Measurements from ENCODE around the gene BCAS4.

The BCAS4 gene

DNA sequence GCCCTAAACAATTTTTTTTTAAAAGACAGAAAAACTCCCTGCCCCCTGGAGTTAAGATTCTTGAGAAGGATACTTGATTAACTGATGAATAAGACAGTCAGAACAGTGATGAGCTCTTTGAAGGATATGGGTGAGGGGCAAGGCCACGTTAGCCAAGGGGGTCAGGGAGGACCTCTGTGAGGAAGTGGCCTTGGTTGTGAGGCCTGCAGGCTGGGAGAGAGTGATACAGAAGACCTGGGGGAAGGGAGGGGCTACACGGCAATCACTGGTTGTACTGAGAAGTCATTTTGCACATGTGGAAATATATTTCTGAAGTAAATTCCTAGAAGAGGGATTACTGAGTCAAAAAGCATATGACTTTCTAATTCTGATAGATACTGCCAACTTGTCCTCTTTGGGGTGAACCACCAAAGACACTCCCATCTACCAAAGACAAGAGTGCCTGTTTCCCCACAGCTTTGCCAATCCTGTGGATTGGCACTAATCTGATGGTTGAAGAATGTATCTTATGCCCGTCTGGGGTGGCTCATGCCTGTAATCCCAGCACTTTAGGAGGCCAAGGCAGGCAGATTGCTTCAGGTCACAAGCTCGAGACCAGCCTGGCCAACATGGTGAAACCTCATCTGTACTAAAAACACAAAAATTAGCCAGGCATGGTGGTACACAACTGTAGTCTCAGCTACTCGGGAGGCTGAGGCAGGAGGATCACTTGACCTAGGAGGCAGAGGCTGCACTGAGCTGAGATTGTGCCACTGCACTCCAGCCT is 22.3 kb upstream of the BCAS4 start:
- TF ChIP-seq CEBPB (IDR thresholded peaks at IDR 0.05) (no peak), ZBTB7A (IDR thresholded peaks at IDR 0.05; ENCODE audit: low read depth) (no peak), TAF1 (IDR thresholded peaks at IDR 0.05; ENCODE audit: low read depth) (no peak), TEAD4 (IDR thresholded peaks at IDR 0.05) (no peak), RAD21 (IDR thresholded peaks at IDR 0.05; ENCODE audit: low read depth) (no peak), FOXM1 (IDR thresholded peaks at IDR 0.05; ENCODE audit: borderline replicate concordance, low read depth) (no peak), TCF12 (IDR thresholded peaks at IDR 0.05; ENCODE audit: low read depth) (no peak), CREB1 (IDR thresholded peaks at IDR 0.05; ENCODE audit: low read depth) (no peak), REST (IDR thresholded peaks at IDR 0.05; ENCODE audit: low read depth) (no peak), USF1 (IDR thresholded peaks at IDR 0.05) (no peak), EGR1 (IDR thresholded peaks at IDR 0.05) (no peak), NFIC (IDR thresholded peaks at IDR 0.05) (no peak)
- TF ChIP-seq, protein P1, sequence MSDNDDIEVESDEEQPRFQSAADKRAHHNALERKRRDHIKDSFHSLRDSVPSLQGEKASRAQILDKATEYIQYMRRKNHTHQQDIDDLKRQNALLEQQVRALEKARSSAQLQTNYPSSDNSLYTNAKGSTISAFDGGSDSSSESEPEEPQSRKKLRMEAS (IDR thresholded peaks at IDR 0.05), result no peak

- TF ChIP-seq FOXM1 (IDR thresholded peaks at IDR 0.05; ENCODE audit: borderline replicate concordance, low read depth) (no peak), TEAD4 (IDR thresholded peaks at IDR 0.05) (no peak), USF1 (IDR thresholded peaks at IDR 0.05) (no peak)
- TF ChIP-seq, protein P1 (IDR thresholded peaks at IDR 0.05), result no peak
Measured at GRCh38 chr20:50774515-50774914, 20.3 kb upstream of the BCAS4 start.

- no peak for TF ChIP-seq CREB1 (IDR thresholded peaks at IDR 0.05; ENCODE audit: low read depth)
- TF ChIP-seq ZBTB7A (IDR thresholded peaks at IDR 0.05; ENCODE audit: low read depth), result no peak
- TF ChIP-seq REST (IDR thresholded peaks at IDR 0.05; ENCODE audit: low read depth), result no peak
- no peak for TF ChIP-seq TCF12 (IDR thresholded peaks at IDR 0.05; ENCODE audit: low read depth)
- no peak for TF ChIP-seq TEAD4 (IDR thresholded peaks at IDR 0.05)
- TF ChIP-seq, protein P1 (IDR thresholded peaks at IDR 0.05), result no peak
- TF ChIP-seq EGR1 (IDR thresholded peaks at IDR 0.05), result no peak
- TF ChIP-seq CEBPB (IDR thresholded peaks at IDR 0.05), result no peak
- no peak for TF ChIP-seq FOXM1 (IDR thresholded peaks at IDR 0.05; ENCODE audit: borderline replicate concordance, low read depth)
- TF ChIP-seq USF1 (IDR thresholded peaks at IDR 0.05), result no peak
- no peak for TF ChIP-seq TAF1 (IDR thresholded peaks at IDR 0.05; ENCODE audit: low read depth)
- TF ChIP-seq RAD21 (IDR thresholded peaks at IDR 0.05; ENCODE audit: low read depth), result no peak
- TF ChIP-seq YY1 (IDR thresholded peaks at IDR 0.05; ENCODE audit: low read depth), result no peak
- no peak for TF ChIP-seq NFIC (IDR thresholded peaks at IDR 0.05)
Measured at GRCh38 chr20:50776122-50776817, 18.6 kb upstream of the BCAS4 start.

GRCh38 chr20:50777373-50777772 is 17.5 kb upstream of the BCAS4 start:
- no peak for TF ChIP-seq EGR1 (IDR thresholded peaks at IDR 0.05)

DNA sequence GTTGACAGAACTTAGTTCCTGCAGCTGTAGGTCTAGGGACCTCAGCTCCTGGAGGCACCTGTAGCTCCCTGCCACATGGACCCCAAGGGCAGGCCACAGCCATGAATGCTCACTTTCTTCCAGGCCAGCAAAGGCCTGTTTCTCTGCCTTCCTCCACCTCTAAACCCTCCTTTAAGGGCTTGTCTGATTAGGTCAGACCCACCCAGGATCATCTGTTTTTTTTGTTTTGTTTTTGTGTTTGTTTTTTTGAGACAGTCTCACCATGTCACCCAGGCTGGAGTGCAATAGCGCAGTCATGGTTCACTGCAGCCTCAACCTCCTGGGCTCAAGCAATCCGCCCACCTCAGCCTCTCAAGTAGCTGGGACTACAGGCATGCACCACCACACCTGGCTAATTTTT is 11.5 kb upstream of the BCAS4 start:
- TF ChIP-seq YY1 (IDR thresholded peaks at IDR 0.05; ENCODE audit: low read depth) (no peak), NFIC (IDR thresholded peaks at IDR 0.05) (no peak), ZBTB7A (IDR thresholded peaks at IDR 0.05; ENCODE audit: low read depth) (no peak), TCF12 (IDR thresholded peaks at IDR 0.05; ENCODE audit: low read depth) (no peak), USF1 (IDR thresholded peaks at IDR 0.05) (no peak), TEAD4 (IDR thresholded peaks at IDR 0.05) (no peak), CEBPB (IDR thresholded peaks at IDR 0.05) (no peak), TAF1 (IDR thresholded peaks at IDR 0.05; ENCODE audit: low read depth) (no peak), RAD21 (IDR thresholded peaks at IDR 0.05; ENCODE audit: low read depth) (no peak), EGR1 (IDR thresholded peaks at IDR 0.05) (no peak), REST (IDR thresholded peaks at IDR 0.05; ENCODE audit: low read depth) (no peak)
- TF ChIP-seq, protein P1 (IDR thresholded peaks at IDR 0.05), result no peak

Data from Ishikawa (cell line).